Measurements from ENCODE around the gene CNTN1.

Gene CNTN1

DNA sequence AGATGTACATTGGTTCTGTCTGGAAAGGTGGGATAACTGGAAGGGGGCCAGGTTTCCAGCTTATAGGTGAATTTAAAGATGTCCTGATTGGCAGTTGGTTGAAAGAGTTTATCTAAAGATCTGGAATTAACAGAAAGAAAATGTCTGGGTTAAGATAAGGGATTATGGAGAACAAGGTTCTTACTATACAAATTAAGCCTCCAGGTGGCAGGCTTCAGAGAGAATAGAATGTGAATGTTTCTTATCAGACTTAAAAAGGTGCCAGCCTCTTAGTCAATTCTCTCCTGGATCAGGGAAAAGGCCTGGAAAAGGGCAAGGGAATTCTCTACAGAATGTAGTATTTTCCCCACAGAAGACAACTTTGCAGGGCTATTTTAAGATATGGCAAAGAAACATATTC, 53.1 kb downstream of the CNTN1 start:
- DNase-seq (ENCODE audit: low read depth): no peak
- no peak overlapping the region for H3K4me3 ChIP-seq (ENCODE audit: control insufficient read depth, low read depth, low read length)
- TF ChIP-seq CTCF (conservative IDR thresholded peaks at IDR 0.05; ENCODE audit: control insufficient read depth, insufficient read depth, low read depth, low read length): no peak

DNA sequence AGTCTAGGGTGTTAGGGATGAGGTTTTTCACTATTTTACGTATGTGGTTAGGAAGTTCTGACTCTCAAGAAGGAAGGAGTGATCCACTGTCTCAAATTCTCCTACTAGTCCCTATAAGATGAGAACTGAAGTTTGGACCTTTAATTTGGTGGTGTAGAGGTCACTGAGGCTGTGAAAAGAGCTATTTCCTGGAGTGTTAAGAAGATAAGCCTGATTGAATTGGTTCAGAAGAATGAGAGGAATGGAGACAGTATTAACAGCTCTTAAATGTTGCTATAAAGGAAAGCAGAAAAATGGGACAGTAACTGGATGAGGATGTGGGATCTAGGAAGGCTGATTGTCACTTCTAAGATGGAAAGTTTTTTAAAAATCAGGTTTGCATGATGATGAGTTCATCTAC, 57.6 kb downstream of the CNTN1 start:
- no peak overlapping the region for H3K4me3 ChIP-seq (ENCODE audit: control insufficient read depth, low read depth, low read length)
- DNase-seq (ENCODE audit: low read depth): no peak
- TF ChIP-seq CTCF (conservative IDR thresholded peaks at IDR 0.05; ENCODE audit: control insufficient read depth, insufficient read depth, low read depth, low read length): no peak

DNA sequence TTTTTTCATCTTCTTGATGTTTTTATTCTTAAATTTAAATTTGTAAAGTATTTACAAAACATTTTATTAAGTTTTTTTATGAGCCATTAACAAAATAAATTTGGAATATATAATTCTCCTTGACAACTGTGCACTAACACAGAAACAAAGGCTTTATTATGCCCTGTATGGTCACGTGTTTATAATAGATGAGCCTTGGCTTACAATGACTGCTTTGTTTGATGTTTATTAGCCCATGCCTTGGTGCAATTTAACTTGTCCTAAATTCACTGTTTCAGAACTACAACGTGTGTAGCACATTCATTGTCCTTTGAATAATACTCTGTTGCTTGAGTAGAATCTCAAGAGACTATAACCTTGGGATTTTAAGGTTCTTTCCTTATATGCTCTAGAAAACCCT, 59.8 kb downstream of the CNTN1 start:
- H3K4me3 ChIP-seq (ENCODE audit: control insufficient read depth, low read depth, low read length): no peak overlapping the region
- no peak for TF ChIP-seq CTCF (conservative IDR thresholded peaks at IDR 0.05; ENCODE audit: control insufficient read depth, insufficient read depth, low read depth, low read length)
- DNase-seq (ENCODE audit: low read depth): no peak

DNA sequence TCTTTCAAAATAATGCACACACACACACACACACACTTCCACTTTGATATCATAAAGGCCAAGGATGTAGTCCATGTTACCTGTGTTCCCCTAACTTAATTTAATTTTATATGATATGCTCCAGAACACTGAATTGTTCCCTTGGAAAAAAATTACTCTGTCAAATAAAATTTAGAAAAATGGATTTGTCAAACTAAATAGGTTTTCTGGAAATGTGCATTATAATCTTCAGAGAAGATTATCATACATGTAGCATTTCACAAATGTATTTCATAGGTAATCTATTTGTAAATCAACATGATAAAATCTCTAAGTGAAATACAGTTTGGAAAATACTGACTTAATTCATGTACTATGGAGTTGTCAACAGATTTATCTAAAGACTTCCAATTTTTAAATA, 68.6 kb downstream of the CNTN1 start:
- no peak for DNase-seq (ENCODE audit: low read depth)
- no peak overlapping the region for H3K4me3 ChIP-seq (ENCODE audit: control insufficient read depth, low read depth, low read length)

DNA sequence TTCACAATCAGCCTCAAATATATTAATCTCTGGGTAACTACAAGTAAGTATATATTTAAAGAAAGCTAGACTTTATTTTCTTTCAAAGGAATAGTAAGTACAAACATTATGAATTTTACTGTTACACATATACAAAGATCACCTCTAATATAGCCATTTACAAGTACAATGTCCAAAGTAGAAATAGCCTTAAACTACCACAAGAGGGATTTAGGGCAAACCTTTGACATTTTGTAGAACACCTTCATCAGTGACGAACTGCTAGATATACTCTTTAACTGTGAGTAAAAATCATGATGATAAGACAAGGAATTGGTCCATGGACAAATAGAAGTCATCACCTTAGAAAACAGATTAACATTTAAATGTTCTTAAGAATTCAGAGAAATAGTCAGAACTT, 69.8 kb downstream of the CNTN1 start:
- H3K4me3 ChIP-seq (ENCODE audit: control insufficient read depth, low read depth, low read length): no peak overlapping the region
- TF ChIP-seq CTCF (conservative IDR thresholded peaks at IDR 0.05; ENCODE audit: control insufficient read depth, insufficient read depth, low read depth, low read length): no peak
- DNase-seq (ENCODE audit: low read depth): no peak

More for the DNA sequence above, 68.6 kb downstream of the CNTN1 start:
- TF ChIP-seq CTCF (conservative IDR thresholded peaks at IDR 0.05; ENCODE audit: control insufficient read depth, insufficient read depth, low read depth, low read length): no peak

GRCh38 chr12:40768125-40768864, 76.1 kb downstream of the CNTN1 start:
- no peak for TF ChIP-seq CTCF (conservative IDR thresholded peaks at IDR 0.05; ENCODE audit: control insufficient read depth, insufficient read depth, low read depth, low read length)
- DNase-seq (ENCODE audit: low read depth): no peak

GRCh38 chr12:40769846-40770245, 77.6 kb downstream of the CNTN1 start:
- TF ChIP-seq CTCF (conservative IDR thresholded peaks at IDR 0.05; ENCODE audit: control insufficient read depth, insufficient read depth, low read depth, low read length): no peak
- no peak overlapping the region for H3K4me3 ChIP-seq (ENCODE audit: control insufficient read depth, low read depth, low read length)
- DNase-seq (ENCODE audit: low read depth): no peak

More at GRCh38 chr12:40768125-40768864, 76.1 kb downstream of the CNTN1 start:
- H3K4me3 ChIP-seq (ENCODE audit: control insufficient read depth, low read depth, low read length): no peak overlapping the region
